Measurements from ENCODE around the gene GPC5.
"Not testable (repeated sequence)": the region's sequence is repeated elsewhere in the genome, so short reads cannot be mapped to it uniquely, and the experiment has no call there.

GPC5 gene

DNA sequence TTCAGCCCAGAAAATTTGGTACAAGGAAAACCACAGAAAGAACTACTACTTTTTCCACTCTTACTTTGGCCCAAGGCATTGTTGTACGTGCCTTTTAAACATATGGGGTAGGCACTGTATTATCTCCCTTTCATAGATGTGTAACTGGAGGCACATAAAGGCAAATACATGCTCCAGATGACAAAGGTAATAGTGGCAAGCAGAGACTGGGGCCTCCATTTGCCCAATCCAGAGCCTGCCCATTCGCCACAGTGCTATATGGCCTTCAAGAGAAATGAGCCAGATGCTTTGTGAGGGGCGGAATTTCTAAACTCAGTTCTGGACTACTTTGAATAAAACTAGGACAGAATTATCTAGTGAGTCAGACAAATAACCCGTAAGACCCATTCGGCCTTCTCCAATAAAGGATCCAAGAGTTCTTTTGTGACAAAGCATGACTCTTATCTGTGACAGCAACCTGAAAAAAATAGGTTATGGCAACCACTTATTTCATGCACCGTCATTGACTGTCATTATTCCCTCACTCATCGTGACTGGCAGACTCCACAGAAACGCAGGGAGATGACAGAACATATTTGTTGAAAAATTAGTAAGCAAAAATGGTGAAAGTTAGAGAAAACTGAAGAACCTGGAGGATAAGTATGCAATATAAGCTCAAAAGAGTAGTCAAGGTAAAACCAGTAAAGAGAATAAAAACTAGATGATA is 1116.2 kb downstream of the GPC5 start:
- no peak for DNase-seq (ENCODE audit: low read depth in 2 of 3, low spot score in 1 of 3)

DNA sequence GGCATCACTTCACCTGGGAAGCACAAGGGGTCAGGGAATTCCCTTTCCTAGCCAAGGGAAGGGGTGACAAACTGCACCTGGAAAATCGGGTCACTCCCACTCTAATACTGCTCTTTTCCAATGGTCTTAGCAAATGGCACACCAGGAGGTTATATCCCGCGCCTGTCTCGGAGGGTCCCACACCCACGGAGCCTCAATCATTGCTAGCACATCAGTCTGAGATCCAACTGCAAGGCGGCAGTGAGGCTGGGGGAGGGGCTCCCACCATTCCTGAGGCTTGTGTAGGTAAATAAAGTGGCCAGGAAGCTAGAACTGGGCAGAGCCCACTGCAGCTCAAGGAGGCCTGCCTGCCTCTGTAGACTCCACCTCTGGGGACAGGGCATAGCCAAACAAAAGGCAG is 1118.5 kb downstream of the GPC5 start:
- not testable (repeated sequence) for DNase-seq (ENCODE audit: low read depth in 2 of 3, low spot score in 1 of 3)

DNA sequence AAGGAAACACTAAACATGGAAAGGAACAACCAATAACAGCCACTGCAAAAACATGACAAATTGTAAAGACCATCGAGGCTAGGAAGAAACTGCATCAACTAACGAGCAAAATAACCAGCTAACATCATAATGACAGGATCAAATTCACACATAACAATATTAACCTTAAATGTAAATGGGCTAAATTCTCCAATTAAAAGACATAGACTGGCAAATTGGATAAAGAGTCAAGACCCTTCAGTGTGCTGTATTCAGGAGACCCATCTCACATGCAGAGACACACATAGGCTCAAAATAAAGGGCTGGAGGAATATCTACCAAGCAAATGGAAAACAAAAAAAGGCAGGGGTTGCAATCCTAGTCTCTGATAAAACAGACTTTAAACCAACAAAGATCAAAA is 1120.2 kb downstream of the GPC5 start:
- DNase-seq (ENCODE audit: low read depth in 2 of 3, low spot score in 1 of 3), result not testable (repeated sequence)

DNA sequence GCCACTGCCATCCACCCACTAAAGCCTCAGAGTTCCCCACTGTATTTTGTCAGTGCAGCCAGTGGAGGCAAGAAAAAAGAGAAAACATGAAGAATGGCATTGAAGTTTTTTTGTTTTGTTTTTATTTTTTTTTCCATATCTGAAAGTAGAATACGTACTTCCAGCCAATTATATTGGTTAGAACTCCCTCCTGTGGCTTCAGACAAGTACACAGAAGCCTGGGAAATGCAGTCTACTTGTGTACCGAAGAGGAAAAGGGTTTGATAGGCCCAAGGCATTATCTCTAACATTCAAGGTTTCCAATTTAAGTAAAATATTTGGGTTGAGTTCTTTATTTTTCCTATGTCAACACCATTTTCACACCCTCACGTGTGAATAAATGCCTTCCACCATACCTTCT is 1131.9 kb downstream of the GPC5 start:
- no peak for DNase-seq (ENCODE audit: low read depth in 2 of 3, low spot score in 1 of 3)

DNA sequence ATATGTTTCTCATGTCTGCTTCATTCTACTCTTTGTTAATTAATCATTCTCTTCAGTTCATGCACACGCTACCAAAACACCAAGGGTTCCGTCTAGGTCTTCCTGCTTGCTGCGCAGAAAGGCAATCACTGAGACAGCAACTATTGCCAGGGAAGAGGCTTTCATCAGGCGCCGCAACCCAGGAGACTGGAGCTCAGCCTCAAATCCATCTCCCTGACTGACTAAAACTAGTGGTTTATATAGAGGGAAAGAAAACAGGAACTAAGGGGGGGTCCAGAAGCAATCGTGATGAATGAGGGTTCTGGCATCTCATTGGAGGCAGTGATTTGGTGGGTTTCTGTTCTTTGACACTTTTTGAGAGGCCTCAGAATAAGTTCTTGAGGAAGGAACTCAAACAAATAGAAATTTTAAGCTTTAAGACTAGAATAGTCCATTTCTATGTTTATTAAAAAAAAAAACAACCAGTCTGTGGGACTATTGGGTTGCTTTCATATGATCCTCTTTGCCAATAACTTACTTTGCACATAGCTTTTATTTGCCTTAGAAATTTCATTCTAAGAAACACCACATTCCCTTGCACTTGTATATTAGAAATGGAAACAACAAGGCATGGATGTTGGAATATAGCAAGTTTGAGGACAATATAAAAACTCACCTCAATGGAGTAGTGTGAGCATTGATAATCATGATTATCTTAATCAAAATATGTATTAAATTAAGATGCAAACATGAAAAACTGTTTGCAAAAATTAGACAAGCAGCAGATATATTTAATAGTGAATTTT is 1137.0 kb downstream of the GPC5 start:
- DNase-seq (ENCODE audit: low read depth in 2 of 3, low spot score in 1 of 3), result no peak

DNA sequence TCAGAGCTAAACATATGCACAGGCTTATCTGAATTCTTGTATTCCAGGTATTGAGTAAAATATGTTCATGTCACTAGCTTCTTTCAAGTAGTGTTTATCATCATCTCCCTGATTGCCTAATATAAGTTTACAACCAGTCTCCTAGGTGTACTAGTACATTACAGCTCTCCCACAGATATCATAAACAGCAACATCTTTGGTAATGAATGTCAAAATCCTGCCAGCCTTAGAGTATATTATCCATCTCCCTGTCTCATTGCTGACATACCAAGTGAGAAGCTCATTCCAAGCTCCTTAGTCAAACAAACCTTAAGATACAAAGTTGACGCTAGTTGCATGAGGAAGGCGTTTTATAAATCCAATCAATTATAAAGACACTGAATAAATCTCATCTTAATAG is 1139.0 kb downstream of the GPC5 start:
- DNase-seq (ENCODE audit: low read depth in 2 of 3, low spot score in 1 of 3), result no peak

DNA sequence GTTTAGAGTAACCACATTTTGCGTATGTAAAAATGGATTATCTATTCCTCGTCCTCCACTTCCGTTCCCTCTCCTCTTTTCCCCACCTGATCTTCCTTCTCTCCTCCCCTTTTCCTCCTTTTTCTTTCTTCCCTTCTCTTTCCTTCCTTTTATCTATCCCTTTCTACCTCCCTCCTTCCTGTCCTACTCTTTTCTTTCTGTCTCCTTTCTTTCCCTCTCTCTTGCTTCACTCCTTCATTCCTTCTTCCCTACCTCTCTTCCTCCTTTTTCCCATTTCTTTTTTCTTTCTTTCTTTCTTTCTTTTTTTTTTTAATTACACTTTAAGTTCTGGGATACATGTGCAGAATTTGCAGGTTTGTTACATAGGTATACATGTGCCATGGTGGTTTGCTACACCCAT is 1139.7 kb downstream of the GPC5 start:
- DNase-seq (ENCODE audit: low read depth in 2 of 3, low spot score in 1 of 3), result no peak

DNA sequence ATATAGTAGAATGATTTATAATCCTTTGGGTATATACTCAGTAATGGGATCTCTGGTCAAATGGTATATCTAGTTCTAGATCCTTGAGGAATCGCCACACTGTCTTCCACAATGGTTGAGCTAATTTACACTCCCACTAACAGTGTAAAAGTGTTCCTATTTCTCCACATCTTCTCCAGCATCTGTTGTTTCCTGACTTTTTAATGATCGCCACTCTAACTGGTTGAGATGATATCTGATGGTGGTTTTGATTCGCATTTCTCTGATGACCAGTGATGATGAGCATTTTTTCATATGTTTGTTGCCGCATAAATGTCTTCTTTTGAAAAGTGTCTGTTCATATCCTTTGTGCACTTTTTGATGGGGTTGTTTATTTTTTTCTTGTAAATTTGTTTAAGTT is 1140.7 kb downstream of the GPC5 start:
- not testable (repeated sequence) for DNase-seq (ENCODE audit: low read depth in 2 of 3, low spot score in 1 of 3)

DNA sequence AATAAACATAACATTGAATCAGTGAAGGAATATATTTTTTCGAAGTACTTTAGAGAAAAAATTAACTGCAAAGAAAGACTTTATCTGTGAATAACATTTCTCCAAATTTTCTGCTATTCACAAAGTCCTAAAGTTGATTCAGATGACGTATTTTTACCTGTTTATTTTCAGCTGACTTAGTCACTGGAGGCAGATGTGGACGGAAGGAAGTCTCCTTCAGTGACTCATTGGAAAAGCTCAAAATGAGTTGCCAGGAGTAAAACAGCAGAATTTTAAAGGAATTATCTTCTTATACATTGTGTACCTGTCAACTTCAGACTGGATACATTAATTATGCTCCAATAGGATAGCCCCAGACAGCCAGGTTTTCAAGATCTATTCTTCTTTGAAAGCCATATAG is 1148.8 kb downstream of the GPC5 start:
- DNase-seq (ENCODE audit: low read depth in 2 of 3, low spot score in 1 of 3), result no peak

DNA sequence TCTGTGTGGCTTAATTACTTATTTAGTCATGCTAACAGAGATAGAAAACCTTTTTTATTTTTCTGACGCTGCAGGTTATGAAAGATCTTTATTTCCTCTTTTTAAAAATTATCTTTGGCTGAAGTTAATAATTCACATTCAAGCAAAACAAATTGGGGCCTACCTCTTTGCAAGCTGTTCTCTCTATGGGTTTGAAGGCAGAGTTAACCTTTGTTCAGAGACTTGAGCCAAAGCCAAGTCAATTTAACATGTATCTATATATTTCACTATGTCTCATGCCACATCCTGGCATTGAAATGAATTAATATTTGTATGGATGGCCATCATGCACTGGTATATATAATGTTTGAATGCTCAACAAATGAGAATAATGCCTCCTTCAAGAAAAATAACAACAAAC is 1150.9 kb downstream of the GPC5 start:
- DNase-seq (ENCODE audit: low read depth in 2 of 3, low spot score in 1 of 3), result no peak

DNA sequence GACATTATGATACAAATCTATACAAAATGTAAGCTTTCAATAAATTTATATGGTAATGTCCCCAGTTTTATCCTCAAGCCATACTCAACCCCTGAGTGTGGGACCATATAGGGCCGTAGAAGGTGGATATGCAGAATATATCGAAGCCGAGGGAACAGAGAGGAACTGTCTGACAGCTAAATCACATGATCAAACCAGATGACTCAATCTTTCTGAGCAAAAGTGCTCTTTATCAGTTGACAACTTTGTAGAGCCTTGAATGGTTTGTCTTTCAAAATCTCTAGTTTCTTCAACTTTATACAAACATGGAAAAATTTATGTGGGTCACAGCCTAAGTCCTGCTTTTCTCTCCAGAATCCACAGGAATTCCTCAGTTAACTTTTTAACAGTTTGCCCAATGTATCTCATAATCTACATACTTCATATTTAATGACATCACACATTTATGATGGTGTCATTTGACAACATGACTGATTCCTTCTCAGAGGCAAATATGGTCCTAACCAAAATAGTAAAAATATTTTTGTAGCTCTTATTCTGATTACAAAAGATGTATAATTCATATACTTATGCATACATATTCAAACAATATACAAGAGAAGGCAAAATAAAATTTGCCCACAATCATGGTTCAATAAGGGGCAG is 1155.2 kb downstream of the GPC5 start:
- no peak for DNase-seq (ENCODE audit: low read depth in 2 of 3, low spot score in 1 of 3)

DNA sequence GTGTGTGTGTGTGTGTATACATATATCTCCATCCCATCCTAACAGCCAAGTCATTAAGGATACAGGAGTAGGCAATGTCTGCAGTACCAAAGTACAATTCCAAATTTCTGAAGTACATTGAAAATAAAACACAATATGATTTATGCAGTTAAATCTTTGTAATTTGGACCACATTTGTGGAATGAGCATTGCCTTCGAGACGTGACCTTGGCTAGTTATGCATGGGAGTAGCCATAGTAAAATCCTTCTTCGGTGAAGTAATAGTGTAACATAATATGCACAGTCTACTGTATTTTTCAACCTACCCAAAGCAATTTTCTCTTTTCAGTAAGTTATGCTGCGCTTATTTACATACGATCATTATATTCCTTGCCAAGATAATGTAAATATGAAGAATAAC is 1162.5 kb downstream of the GPC5 start:
- no peak for DNase-seq (ENCODE audit: low read depth in 2 of 3, low spot score in 1 of 3)

DNA sequence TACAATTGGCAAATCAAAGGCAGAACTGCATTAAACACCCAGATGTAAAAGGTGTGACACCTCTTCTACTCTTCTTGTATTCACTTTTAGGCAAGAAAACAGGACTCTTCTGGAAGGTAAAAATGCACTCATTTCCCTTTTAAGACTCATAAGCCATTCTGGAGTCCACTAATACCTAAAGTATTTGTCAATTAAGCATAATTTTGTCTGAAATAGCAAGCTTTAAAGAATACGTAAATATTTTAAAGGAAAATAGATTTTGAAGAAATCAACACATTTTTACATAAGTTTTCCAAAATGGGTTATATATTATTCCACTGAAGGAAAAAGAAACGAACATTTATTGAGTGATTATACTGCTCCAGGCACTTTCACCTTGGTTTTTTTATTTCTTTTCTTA is 1166.5 kb downstream of the GPC5 start:
- no peak for DNase-seq (ENCODE audit: low read depth in 2 of 3, low spot score in 1 of 3)

DNA sequence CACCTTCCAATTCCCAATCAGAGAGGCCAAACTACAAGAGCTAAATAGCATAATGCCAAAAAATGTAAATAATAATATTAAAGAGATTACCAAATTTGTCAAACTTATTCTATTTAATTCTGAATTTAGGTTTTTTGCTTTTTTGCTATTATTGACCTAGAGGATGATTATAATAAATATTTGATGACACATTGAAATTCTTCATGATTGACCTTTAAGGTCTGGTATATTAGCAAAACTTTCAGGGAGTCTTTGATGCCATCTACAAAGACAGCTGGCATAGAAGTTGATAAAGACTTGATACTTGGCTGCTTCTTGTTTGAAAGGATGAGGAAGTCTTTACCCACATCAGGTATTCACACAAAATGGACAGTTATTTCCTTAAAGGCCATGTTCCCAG is 1168.3 kb downstream of the GPC5 start:
- DNase-seq (ENCODE audit: low read depth in 2 of 3, low spot score in 1 of 3), result no peak

DNA sequence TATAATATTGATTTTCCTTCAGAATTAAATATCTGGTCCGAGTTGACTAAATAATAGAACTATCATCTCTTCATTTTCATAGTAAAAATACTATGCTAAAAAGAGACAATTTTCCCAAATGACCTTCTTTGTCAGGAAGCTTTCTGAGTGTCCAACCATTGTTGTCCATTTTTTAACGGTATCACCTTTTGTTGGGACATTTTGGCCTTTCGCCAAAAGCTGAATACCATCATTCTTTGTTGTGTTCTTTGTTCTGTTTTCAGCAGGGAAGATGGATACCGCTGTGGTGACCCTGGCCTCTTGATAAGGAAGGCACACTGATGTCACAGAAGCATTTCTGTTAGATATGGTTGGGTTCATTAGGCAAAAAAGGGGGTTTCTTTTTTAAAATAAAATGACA is 1173.8 kb downstream of the GPC5 start:
- DNase-seq (ENCODE audit: low read depth in 2 of 3, low spot score in 1 of 3), result no peak

DNA sequence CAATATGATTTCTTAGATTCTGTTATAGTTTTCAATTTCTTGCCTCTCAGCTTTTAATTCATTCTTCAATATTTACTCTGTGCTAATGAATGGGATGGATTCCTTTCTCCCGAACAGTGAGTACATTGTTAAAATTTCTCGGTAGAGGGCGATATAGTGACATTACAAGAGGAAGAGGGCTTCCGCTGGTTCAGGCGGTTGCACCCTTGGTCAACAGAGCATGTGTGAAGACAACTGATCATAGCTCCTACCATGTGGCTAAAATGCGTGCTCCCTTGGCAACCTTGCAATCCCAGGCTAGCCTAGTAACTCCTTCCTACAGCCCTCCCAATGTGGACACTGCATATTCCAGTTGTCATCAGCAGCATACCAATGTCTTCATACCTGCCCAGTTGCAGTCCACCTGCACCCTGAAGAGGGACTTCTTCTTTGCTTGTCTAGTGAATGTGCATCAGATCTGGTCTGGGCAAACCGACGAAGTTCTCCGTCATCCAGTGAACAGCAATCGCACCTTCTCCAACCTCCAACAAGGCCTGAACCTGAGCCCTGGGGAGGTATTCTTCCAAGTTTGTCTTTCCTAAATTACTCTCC is 1175.1 kb downstream of the GPC5 start:
- DNase-seq (ENCODE audit: low read depth in 2 of 3, low spot score in 1 of 3), result no peak

DNA sequence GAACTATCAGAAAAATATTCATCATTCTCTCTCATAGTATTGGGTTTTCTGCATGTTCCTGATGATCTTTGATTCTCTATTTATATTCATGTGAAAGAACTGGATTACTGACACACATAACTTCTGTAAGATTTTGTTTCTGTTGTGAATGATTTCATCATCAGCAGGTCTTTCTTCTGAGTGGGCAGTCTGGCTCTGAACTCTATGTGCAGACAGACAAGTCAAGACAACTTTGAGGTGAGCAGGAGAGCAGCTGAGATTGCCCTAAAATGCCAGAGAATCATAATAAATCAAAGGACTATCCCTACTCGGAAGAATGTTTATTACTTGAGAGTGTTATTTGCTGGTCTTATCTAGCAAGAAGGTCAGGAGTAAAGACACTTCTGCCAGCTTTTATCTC is 1176.1 kb downstream of the GPC5 start:
- DNase-seq (ENCODE audit: low read depth in 2 of 3, low spot score in 1 of 3), result no peak

DNA sequence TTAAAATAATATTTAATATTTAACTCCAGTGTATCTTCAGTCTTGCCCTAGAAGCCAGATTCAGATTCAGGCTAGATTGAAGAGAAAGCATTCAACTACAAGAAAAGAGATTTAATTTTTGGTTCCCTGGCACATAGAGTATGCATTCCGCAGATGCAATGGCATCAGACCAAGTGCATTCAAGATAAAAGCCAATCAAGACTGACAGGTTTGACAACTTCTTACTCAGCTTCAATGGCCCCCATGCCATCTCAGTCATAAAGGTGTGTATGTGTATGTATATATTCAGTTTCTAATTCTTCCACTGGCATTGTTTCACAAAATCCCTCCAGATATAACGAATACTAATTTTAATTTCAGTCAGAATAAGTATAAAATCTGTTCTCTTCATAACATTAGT is 1177.4 kb downstream of the GPC5 start:
- DNase-seq (ENCODE audit: low read depth in 2 of 3, low spot score in 1 of 3), result no peak

DNA sequence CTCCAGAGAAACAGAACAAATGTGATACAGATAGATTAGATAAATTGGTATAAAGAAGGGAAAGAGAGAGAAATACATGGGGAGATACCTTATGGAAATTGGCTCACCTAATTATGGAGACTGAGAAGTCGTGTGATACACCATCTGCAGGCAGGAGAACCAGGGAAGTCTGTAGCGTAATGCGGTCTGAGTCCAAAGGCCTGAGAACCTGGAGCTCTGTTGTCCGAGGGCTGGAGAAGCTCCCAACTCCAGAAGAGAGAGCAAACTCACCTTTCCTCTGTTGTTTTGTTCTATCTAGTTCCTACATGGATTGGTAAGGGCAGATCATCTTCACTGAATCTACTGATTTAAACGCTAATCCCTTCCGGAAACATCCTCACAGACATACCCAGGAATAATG is 1179.9 kb downstream of the GPC5 start:
- DNase-seq (ENCODE audit: low read depth in 2 of 3, low spot score in 1 of 3), result no peak

DNA sequence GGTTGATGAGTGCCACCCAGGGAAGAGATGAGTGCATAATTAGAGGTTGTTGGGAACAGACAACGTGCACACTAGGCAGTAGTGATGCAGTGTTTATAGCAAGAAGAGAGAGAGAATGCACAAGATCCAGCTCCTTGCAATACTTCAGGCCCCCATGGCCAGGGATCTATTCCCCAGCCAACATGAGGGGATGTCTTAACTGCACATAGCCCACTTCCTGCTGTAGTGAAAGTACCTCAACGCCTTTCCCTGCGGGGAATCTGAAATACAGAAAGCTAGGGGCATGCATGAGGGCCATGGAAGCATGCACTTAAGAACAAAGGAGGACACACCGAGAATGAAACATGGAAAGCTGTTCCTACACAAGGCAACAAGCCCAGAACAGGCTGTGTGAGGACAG is 1191.5 kb downstream of the GPC5 start:
- DNase-seq (ENCODE audit: low read depth in 2 of 3, low spot score in 1 of 3), result no peak

DNA sequence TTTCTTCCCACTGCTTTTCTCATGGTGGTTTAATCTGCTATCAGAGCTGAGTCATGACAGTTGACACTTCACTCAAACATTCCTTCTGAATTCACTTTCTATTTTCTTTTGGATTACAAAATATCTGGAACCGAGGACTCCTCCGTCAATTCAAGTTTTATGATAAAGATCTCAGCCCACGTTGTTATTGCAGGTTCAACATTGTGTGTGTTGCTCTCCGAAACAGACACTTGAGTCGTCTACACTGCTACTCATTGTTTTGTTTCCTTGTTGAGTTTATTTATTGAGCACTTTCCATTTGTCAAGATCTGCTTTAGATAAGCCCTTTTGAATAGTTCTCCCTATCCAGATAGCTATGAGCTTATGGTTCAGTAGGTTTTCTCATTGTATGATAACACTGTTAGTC is 1192.1 kb downstream of the GPC5 start:
- no peak for DNase-seq (ENCODE audit: low read depth in 2 of 3, low spot score in 1 of 3)

DNA sequence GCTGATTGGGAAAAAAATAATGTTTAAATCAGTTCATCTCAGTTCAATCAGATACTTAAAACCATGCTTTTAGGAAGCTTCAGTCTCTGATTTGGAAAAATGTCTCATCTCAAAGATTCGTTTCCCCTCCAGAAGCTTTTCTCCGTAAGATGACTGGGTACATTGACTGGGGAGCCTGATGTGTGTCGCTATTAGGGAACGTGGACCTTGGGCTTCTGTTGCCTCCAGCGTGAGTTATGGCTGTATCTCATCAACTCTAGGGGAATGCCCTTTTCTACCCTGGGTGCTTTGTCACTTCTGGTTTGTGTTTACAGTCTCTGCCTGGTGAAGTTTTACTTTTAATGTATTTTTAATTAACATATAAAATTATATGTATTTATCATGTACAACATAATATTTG is 1192.7 kb downstream of the GPC5 start:
- DNase-seq (ENCODE audit: low read depth in 2 of 3, low spot score in 1 of 3), result no peak

Measured in stimulated activated CD4-positive, alpha-beta T cell treated with anti-CD3 and anti-CD28 coated beads, Interleukin-12 subunit alpha, Interleukin-12 subunit beta, amount 100 ng/mL, for 48 hours (primary cell).